ENCODE results near the gene CLMP. TPM values are rescaled to one million over a fixed set of nuclear protein-coding genes. Genes with fewer than 3 reads are reported as not detected.

CLMP gene
- total and polyA plus RNA-seq, 2 experiments from 2014 or later = 2.1 to 8.4 TPM

GRCh38 chr11:123129920-123130319, 65.1 kb downstream of the CLMP start:
- H3K4me1 ChIP-seq (ENCODE audit: low read depth) = no peaks in the 10 kb centered on the region
- H3K27ac ChIP-seq = no peak overlapping the region
- no peaks in the 10 kb centered on the region for H3K36me3 ChIP-seq
- no peak overlapping the region for H3K4me3 ChIP-seq
- H3K9me3 ChIP-seq (ENCODE audit: low read depth) = no peaks in the 10 kb centered on the region
- TF ChIP-seq, protein P1, sequence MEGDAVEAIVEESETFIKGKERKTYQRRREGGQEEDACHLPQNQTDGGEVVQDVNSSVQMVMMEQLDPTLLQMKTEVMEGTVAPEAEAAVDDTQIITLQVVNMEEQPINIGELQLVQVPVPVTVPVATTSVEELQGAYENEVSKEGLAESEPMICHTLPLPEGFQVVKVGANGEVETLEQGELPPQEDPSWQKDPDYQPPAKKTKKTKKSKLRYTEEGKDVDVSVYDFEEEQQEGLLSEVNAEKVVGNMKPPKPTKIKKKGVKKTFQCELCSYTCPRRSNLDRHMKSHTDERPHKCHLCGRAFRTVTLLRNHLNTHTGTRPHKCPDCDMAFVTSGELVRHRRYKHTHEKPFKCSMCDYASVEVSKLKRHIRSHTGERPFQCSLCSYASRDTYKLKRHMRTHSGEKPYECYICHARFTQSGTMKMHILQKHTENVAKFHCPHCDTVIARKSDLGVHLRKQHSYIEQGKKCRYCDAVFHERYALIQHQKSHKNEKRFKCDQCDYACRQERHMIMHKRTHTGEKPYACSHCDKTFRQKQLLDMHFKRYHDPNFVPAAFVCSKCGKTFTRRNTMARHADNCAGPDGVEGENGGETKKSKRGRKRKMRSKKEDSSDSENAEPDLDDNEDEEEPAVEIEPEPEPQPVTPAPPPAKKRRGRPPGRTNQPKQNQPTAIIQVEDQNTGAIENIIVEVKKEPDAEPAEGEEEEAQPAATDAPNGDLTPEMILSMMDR (IDR thresholded peaks at IDR 0.05; ENCODE audit: low read depth, low read length) = no peak
- no peaks in the 10 kb centered on the region for H3K27me3 ChIP-seq
- peak in 1 of 2 donors; percentile 41 for DNase-seq (ENCODE audit: low read depth in 1 of 2, low spot score in 1 of 2)

DNA sequence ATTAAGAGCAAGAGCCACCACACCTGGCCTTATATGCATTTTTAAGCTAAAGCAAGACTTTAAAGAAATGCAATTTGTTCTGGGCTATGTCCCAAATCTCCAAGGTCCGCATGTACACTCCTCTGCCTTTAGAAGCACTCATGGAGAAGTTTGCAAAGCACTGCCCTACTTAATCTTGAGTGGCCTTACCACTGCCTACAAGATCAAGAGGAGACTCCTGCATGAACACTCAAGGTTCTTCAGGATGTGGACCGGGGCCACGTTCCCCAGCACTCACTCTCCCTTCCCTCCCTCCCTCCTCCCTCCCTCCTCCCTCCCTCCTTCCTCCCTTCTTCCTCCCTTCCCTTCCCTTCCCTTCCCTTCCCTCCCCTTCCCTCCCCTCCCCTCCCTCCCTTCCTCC, 69.9 kb downstream of the CLMP start:
- no peak for DNase-seq (ENCODE audit: low read depth in 1 of 2, low spot score in 1 of 2)
- Histone ChIP-seq H3K27ac (no peak overlapping the region), H3K4me3 (no peak overlapping the region), H3K27me3 (no peaks in the 10 kb centered on the region), H3K9me3 (ENCODE audit: low read depth) (no peaks in the 10 kb centered on the region), H3K4me1 (ENCODE audit: low read depth) (no peaks in the 10 kb centered on the region), H3K36me3 (no peaks in the 10 kb centered on the region)
- TF ChIP-seq, protein P1 (IDR thresholded peaks at IDR 0.05; ENCODE audit: low read depth, low read length) = no peak

DNA sequence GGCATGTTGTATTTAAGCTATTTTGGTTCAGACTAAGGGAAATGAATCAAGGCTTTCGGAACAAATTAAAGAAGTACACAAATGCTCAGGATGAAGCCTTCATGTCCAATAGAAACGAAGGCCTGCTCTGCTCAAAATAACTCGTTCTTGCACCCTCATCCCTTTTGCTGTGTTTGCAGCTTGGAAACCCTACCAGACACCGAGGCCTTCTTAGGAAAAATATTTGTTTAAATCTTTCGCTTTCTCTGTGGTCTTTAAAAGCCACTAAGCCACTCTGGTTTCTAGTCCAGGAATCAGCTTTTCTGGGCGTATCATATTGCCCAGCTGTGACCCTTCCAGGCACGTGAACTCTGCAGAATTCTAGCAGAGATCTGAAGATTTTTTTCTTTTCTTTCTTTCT, 72.2 kb downstream of the CLMP start:
- H3K4me1 ChIP-seq (ENCODE audit: low read depth) = no peaks in the 10 kb centered on the region
- TF ChIP-seq, protein P1 (IDR thresholded peaks at IDR 0.05; ENCODE audit: low read depth, low read length) = no peak
- no peaks in the 10 kb centered on the region for H3K9me3 ChIP-seq (ENCODE audit: low read depth)
- H3K4me3 ChIP-seq = no peak overlapping the region
- no peaks in the 10 kb centered on the region for H3K27me3 ChIP-seq
- H3K27ac ChIP-seq = no peak overlapping the region
- H3K36me3 ChIP-seq = no peaks in the 10 kb centered on the region
- no peak for DNase-seq (ENCODE audit: low read depth in 1 of 2, low spot score in 1 of 2)

- no peaks in the 10 kb centered on the region for H3K27me3 ChIP-seq
- no peaks in the 10 kb centered on the region for H3K4me1 ChIP-seq (ENCODE audit: low read depth)
- H3K9me3 ChIP-seq (ENCODE audit: low read depth) = no peaks in the 10 kb centered on the region
- H3K4me3 ChIP-seq = no peak overlapping the region
- no peak overlapping the region for H3K27ac ChIP-seq
- H3K36me3 ChIP-seq = no peaks in the 10 kb centered on the region
- DNase-seq (ENCODE audit: low read depth in 1 of 2, low spot score in 1 of 2) = peak in 1 of 2 donors; percentile 91
- TF ChIP-seq, protein P1 (IDR thresholded peaks at IDR 0.05; ENCODE audit: low read depth, low read length) = no peak
These were observed 72.7 kb downstream of the CLMP start for GRCh38 chr11:123122341-123122740.

GRCh38 chr11:123116486-123116885, 78.6 kb downstream of the CLMP start:
- H3K36me3 ChIP-seq = no peaks in the 10 kb centered on the region
- no peaks in the 10 kb centered on the region for H3K9me3 ChIP-seq (ENCODE audit: low read depth)

More at GRCh38 chr11:123116486-123116885, 78.6 kb downstream of the CLMP start:
- TF ChIP-seq, protein P1 (IDR thresholded peaks at IDR 0.05; ENCODE audit: low read depth, low read length) = no peak
- Histone ChIP-seq H3K4me3 (no peak overlapping the region), H3K4me1 (ENCODE audit: low read depth) (peaks cover 8% of the 10 kb centered on the region), H3K27me3 (no peaks in the 10 kb centered on the region), H3K27ac (no peak overlapping the region)
- DNase-seq (ENCODE audit: low read depth in 1 of 2, low spot score in 1 of 2) = peak in 1 of 2 donors; percentile 64

All from cardiac muscle cell (in vitro differentiated cells and primary cell).